ENCODE measurements around the gene PSMC4.

PSMC4 gene

GRCh38 chr19:39970675-39971379, at the start of gene PSMC4:
Gene PSMC4 (plus strand): TSS chr19:39971165. CDS start chr19:39971203, 38 bp downstream.
- Histone ChIP-seq H3K4me3 (peak within 1 kb of the TSS; percentile 61 to 97 (median 82)), H3K27ac (peak within 1 kb of the TSS; percentile 70 to 96 (median 92))

GRCh38 chr19:39923862-39924261, 47.1 kb upstream of the PSMC4 start:
- Histone ChIP-seq H3K4me3 (no peak overlapping the region), H3K27ac (no peak overlapping the region)

- no peak overlapping the region for H3K4me3 ChIP-seq
- H3K27ac ChIP-seq = no peak overlapping the region
Observed at GRCh38 chr19:39924389-39924788, 46.6 kb upstream of the PSMC4 start.

- Histone ChIP-seq H3K4me3 (no peak overlapping the region), H3K27ac (no peak overlapping the region)
Observed at GRCh38 chr19:39924952-39925351, 46.0 kb upstream of the PSMC4 start.

GRCh38 chr19:39926170-39926760, 44.7 kb upstream of the PSMC4 start:
- Histone ChIP-seq H3K27ac (no peak overlapping the region), H3K4me3 (no peak overlapping the region)

- no peak overlapping the region for H3K4me3 ChIP-seq
Observed at GRCh38 chr19:39927076-39927475, 43.9 kb upstream of the PSMC4 start.

GRCh38 chr19:39927524-39928356, 43.2 kb upstream of the PSMC4 start:
- Histone ChIP-seq H3K27ac (no peak overlapping the region), H3K4me3 (no peak overlapping the region)

More at GRCh38 chr19:39927076-39927475, 43.9 kb upstream of the PSMC4 start:
- H3K27ac ChIP-seq = no peak overlapping the region

- no peak overlapping the region for H3K27ac ChIP-seq
Observed at GRCh38 chr19:39928357-39928725, 42.6 kb upstream of the PSMC4 start.

GRCh38 chr19:39929750-39930149, 41.2 kb upstream of the PSMC4 start:
- Histone ChIP-seq H3K27ac (no peak overlapping the region), H3K4me3 (no peak overlapping the region)

More at GRCh38 chr19:39928357-39928725, 42.6 kb upstream of the PSMC4 start:
- H3K4me3 ChIP-seq = no peak overlapping the region

- Histone ChIP-seq H3K27ac (peak within 1 kb of the TSS in 1 of 21 experiments; percentile 55), H3K4me3 (no peak within 1 kb of the TSS)
Observed at GRCh38 chr19:39934584-39935363, 36.2 kb upstream of the PSMC4 start, which contains the start of gene FCGBP. Gene FCGBP (minus strand): TSS chr19:39934634.

- Histone ChIP-seq H3K4me3 (no peak overlapping the region), H3K27ac (peak overlapping the region in 1 of 21 experiments; percentile 55)
Observed at GRCh38 chr19:39935364-39935661, 35.7 kb upstream of the PSMC4 start.

- Histone ChIP-seq H3K4me3 (no peak overlapping the region), H3K27ac (peak overlapping the region in 2 of 21 experiments; percentile 18 to 55)
Observed at GRCh38 chr19:39936020-39936419, 34.9 kb upstream of the PSMC4 start.

GRCh38 chr19:39936622-39937021, 34.3 kb upstream of the PSMC4 start:
- Histone ChIP-seq H3K4me3 (no peak overlapping the region), H3K27ac (peak overlapping the region in 3 of 21 experiments; percentile 5 to 55 (median 11))

- Histone ChIP-seq H3K27ac (peak overlapping the region in 3 of 21 experiments; percentile 5 to 20 (median 11)), H3K4me3 (no peak overlapping the region)
Observed at GRCh38 chr19:39937094-39937720, 33.8 kb upstream of the PSMC4 start.

- peak overlapping the region in 1 of 21 experiments; percentile 20 for H3K27ac ChIP-seq
Observed at GRCh38 chr19:39937787-39938186, 33.2 kb upstream of the PSMC4 start.

GRCh38 chr19:39939556-39939955, 31.4 kb upstream of the PSMC4 start:
- peak overlapping the region in 1 of 21 experiments; percentile 88 for H3K27ac ChIP-seq
- no peak overlapping the region for H3K4me3 ChIP-seq

More at GRCh38 chr19:39937787-39938186, 33.2 kb upstream of the PSMC4 start:
- H3K4me3 ChIP-seq = no peak overlapping the region

- peak overlapping the region in 3 of 21 experiments; percentile 77 to 88 (median 82) for H3K27ac ChIP-seq
- no peak overlapping the region for H3K4me3 ChIP-seq
Observed at GRCh38 chr19:39940221-39940833, 30.6 kb upstream of the PSMC4 start.

GRCh38 chr19:39941151-39941550, 29.8 kb upstream of the PSMC4 start:
- Histone ChIP-seq H3K27ac (peak overlapping the region in 13 of 21 experiments; percentile 10 to 88 (median 69)), H3K4me3 (no peak overlapping the region)
